ENCODE results near the gene CNIH4. TPM values are rescaled to one million over a fixed set of nuclear protein-coding genes. Genes with fewer than 3 reads are reported as not detected.
A peak's percentile ranks its signal among the peaks of the same experiment; 100 is the strongest.
"Not testable (repeated sequence)": the region's sequence is repeated elsewhere in the genome, so short reads cannot be mapped to it uniquely, and the experiment has no call there.

The CNIH4 gene
- 66.5 and 70.2 TPM in 2 replicates for total RNA-seq
- long read RNA-seq, full-length matches to known transcripts = 43 of 53 reads
- long read RNA-seq, partial matches to known transcripts = 1 of 53 reads
- long read RNA-seq, other reads (novel, unspliced or antisense) = 9 of 53 reads

DNA sequence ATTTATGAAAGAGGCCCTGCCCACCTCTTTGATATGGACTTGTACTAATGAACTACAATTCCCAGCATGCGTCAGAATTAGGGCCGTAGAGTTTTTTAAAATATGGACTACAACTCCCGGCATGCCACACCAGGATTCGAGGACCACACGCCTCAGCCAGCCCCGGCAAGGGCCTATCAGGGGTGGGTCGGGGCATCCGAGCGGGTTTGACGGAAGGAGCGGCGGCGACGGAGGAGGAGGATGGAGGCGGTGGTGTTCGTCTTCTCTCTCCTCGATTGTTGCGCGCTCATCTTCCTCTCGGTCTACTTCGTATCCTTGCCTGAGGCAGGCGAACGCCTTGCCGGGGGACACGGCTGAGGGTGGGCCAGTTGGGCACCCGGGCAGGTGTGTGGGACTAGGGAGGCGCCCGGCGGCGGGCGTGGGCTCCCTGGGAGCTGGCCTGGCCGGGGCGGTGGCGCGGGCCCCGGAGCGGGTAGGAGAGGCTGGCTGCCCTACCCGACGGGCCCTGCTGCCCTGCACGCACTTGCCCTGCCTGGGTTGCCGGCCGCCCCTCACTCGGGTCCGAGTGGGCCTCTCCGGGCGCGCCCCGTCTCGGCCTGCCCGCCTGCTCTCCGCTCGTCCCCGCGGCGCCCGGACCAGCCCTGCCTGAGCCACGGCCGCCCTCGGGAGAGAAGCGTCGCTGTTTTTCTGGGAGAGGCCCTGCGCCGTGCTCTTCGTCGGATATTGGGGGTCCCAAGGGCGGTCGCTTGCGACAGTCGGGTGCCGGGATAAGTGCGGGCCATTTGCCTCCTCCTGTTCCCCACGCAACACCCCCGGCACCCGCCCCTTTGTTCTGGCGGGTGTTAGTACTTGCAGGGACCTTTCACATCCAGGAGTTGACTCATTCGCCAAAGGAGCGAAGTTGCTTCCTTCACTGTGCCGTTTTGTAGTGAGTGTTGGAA is at the start of gene CNIH4:
Gene CNIH4 (plus strand): TSS at position 195 of the 941 bp plus-strand sequence. CDS start 46 bp downstream, at position 241.
- Mint-ChIP-seq H3K4me3 (peak within 1 kb of the TSS; percentile 97), H3K27me3 (ENCODE audit: low read depth) (no peaks in the 10 kb centered on the region), H3K27ac (ENCODE audit: unreplicated experiment) (peak within 1 kb of the TSS; percentile 77), H3K4me1 (peaks cover 30% of the 10 kb centered on the region), H3K36me3 (ENCODE audit: low read depth) (no peaks in the 10 kb centered on the region), H3K9me3 (no peaks in the 10 kb centered on the region)
- peak; percentile 76 for DNase-seq (ENCODE audit: low read depth, low spot score)
- TF ChIP-seq, protein P1, sequence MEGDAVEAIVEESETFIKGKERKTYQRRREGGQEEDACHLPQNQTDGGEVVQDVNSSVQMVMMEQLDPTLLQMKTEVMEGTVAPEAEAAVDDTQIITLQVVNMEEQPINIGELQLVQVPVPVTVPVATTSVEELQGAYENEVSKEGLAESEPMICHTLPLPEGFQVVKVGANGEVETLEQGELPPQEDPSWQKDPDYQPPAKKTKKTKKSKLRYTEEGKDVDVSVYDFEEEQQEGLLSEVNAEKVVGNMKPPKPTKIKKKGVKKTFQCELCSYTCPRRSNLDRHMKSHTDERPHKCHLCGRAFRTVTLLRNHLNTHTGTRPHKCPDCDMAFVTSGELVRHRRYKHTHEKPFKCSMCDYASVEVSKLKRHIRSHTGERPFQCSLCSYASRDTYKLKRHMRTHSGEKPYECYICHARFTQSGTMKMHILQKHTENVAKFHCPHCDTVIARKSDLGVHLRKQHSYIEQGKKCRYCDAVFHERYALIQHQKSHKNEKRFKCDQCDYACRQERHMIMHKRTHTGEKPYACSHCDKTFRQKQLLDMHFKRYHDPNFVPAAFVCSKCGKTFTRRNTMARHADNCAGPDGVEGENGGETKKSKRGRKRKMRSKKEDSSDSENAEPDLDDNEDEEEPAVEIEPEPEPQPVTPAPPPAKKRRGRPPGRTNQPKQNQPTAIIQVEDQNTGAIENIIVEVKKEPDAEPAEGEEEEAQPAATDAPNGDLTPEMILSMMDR (conservative IDR thresholded peaks at IDR 0.05) = no peak

DNA sequence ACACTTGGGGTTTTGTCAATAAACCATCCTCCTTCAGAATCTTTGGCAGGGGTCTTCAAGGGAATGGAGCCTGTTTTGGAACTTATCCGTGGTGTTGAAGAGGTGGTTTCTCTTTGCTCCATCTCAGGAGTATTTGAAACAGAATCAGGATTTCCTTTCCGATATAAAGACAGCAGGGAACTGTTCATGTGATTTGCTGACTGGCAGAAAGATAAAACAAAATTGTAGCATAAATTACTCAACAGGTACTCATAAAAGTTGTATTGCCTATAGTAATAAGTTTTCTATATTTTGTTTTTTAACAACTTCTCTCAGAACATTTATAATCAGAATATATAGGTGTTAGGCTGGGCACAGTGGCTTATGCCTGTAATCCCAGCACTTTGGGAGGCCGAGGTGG is 48.6 kb upstream of the CNIH4 start:
- Mint-ChIP-seq H3K4me1 (no peaks in the 10 kb centered on the region), H3K36me3 (ENCODE audit: low read depth) (peaks cover 11% of the 10 kb centered on the region), H3K4me3 (no peak overlapping the region), H3K9me3 (no peaks in the 10 kb centered on the region), H3K27ac (ENCODE audit: unreplicated experiment) (no peak overlapping the region), H3K27me3 (ENCODE audit: low read depth) (no peaks in the 10 kb centered on the region)
- no peak for DNase-seq (ENCODE audit: low read depth, low spot score)
- TF ChIP-seq, protein P1 (conservative IDR thresholded peaks at IDR 0.05) = no peak

DNA sequence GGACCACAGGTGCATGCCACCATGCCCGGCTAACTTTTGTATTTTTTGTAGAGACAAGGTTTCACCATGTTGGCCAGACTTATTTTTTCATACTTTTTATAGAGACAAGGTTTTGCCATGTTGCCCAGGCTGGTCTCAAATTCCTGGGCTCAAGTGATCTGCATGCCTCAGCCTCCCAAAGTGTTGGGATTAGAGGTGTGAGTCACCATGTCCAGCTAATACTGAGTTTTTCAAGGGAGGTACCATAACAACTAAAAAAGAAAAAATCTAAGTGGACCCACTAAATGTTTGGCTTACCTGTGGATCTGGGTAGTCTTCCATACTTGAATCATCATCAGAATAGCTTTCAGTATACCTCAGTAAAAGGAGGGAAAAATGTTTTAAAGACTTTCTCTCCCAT is 45.2 kb upstream of the CNIH4 start:
- not testable (repeated sequence) for H3K36me3 Mint-ChIP-seq (ENCODE audit: low read depth); H3K4me1 Mint-ChIP-seq; H3K9me3 Mint-ChIP-seq; H3K27me3 Mint-ChIP-seq (ENCODE audit: low read depth); H3K27ac Mint-ChIP-seq (ENCODE audit: unreplicated experiment); H3K4me3 Mint-ChIP-seq; DNase-seq (ENCODE audit: low read depth, low spot score)

DNA sequence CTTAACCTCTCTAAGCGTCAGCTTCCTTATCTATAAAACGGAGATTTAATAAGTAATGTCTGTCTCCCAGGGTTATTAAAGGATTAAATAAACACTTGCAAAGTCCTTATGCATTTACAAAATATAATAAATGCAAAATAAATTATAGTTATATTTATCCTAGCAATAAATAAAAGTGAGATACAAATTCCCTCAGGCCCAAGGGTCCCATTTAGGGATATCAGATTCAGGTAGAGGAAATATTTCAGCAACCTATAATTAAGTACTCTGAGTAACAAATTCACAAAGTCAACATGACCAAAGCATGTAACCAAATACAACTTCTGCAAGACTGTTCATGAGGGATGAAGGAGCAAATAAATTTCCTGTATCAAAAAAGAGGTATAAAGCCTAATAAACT is 44.7 kb upstream of the CNIH4 start:
- Mint-ChIP-seq H3K9me3 (no peaks in the 10 kb centered on the region), H3K27me3 (ENCODE audit: low read depth) (no peaks in the 10 kb centered on the region), H3K27ac (ENCODE audit: unreplicated experiment) (no peak overlapping the region), H3K4me1 (no peaks in the 10 kb centered on the region), H3K4me3 (no peak overlapping the region), H3K36me3 (ENCODE audit: low read depth) (peaks cover 7% of the 10 kb centered on the region)
- no peak for DNase-seq (ENCODE audit: low read depth, low spot score)
- TF ChIP-seq, protein P1 (conservative IDR thresholded peaks at IDR 0.05) = no peak

DNA sequence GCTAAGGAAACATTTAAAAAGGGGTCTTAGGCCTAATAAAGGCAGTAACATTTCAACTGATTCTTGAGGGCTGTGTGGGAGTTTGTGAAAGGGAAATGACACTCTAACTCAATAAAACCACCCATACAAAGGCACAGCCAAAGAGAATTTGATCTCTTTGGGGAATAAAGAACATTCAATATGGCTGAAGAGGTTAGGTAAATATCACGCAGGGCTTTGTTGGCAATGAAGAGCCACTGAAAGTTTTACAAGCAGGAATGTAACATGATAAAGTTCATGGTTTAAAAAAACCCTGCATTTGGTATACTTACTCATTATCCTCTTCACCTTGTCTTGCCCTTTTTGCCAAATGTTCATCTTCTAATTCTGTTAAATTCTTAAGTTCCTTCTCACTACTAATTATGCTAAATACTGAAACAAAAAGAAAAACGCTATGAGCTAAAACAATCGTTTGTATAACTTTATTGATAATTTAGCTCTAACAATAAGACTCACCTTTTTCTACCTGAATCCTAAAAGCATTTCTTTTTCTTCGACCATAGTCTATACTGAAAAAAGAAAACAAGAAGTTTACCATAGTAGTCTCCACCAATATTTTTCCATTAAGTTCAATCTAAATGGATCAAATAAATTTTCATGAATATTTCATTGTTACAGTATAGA is 39.2 kb upstream of the CNIH4 start:
- no peak overlapping the region for H3K27ac Mint-ChIP-seq (ENCODE audit: unreplicated experiment)
- no peak for DNase-seq (ENCODE audit: low read depth, low spot score)
- H3K4me3 Mint-ChIP-seq = no peak overlapping the region
- H3K36me3 Mint-ChIP-seq (ENCODE audit: low read depth) = peaks cover 3% of the 10 kb centered on the region
- H3K27me3 Mint-ChIP-seq (ENCODE audit: low read depth) = no peaks in the 10 kb centered on the region
- H3K4me1 Mint-ChIP-seq = peaks cover 7% of the 10 kb centered on the region
- no peaks in the 10 kb centered on the region for H3K9me3 Mint-ChIP-seq
- TF ChIP-seq, protein P1 (conservative IDR thresholded peaks at IDR 0.05) = no peak

Measured in neural crest cell (in vitro differentiated cells).